ENCODE data around the gene NKAIN2. TPM values are rescaled to one million over a fixed set of nuclear protein-coding genes. Genes with fewer than 3 reads are reported as not detected.
A peak's percentile ranks its signal among the peaks of the same experiment; 100 is the strongest.
"Not testable (repeated sequence)": the region's sequence is repeated elsewhere in the genome, so short reads cannot be mapped to it uniquely, and the experiment has no call there.

NKAIN2 gene
- total RNA-seq, 1 experiment from 2014 or later: not detected

DNA sequence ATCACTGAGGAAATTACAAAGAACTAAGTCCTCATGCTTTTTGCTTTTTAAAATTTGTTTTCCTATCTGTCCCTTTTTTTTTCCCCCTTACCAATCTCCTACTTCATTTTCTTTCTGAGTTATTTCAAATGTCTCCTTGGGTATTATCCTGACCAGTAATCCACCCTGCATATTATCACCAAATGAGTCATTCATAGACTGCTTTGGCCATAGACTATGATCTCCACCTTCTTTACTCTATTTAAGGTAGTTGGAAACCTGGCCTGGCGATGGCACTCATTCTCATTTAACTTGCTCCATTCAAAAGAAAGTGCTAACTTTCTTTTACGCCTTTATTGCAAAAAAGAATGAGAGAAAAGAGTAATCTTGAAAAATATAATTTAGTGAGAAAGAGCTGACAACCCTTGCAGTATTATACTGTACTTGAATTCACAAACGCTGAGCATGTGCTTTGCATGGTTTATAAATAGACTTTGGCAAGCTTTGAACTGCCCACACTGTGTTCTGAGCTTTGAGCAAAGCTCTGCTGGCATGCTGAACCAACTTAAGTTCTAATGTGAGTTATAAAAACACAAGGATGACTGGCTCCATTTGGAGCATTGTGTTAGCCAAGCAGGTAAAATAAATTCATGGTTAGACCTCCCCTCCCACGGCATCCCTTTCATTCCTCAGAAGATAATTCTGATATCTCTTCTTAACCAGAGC is 198.9 kb downstream of the NKAIN2 start:
- DNase-seq (ENCODE audit: low spot score): peak; percentile 91
- in situ Hi-C loops (cut with HindIII; ENCODE audit: low sequenced_read_pairs): no loop called here

- in situ Hi-C loops (cut with HindIII; ENCODE audit: low sequenced_read_pairs): no loop called here
- DNase-seq (ENCODE audit: low spot score): no peak
Observed at GRCh38 chr6:124007266-124007665, 203.6 kb downstream of the NKAIN2 start.

DNA sequence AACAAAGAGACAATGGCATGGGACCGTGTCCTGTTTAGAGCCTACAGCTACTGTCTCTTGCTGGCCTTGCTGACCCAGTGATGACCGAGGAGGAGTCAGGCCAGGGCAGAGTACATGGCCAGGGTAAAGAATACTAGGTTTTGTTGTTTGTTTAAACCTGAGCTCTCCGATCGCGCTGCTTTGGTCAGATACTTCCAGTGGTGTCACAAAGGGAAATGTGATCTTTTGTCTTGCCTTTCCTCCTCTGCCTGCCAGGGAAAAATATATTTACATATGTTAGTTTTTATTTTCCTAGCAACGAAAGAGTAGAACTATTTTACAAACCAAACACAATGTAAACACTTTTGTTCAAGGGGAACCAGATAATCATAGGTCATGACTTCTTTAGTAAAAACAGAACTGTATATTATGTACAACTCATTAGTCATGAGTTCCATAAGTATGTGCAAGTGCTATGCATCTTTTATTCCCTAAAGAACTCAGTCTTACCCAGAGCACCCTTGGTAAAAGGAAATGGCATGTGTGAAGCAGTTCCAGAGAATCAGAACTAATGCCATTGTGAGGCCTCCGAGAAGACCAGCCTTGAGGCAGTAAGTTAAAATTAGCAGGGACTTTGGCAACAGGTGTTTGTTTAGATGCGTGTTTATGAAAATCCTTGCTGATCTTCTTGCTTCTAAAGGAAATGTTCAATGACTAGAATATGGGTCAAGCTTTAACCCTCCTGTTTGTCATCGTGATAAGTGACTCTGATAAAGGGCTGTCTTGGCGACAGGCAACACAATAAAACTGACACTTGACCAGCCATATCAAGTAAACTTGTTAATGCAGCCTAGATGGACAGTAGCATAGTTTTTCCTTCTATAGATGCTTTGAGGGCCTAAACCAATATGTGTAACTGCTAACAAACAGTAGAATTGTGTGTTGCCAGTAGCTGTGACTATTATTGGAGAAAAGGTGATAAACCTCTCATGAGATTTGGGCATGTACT is 204.6 kb downstream of the NKAIN2 start:
- in situ Hi-C loops (cut with HindIII; ENCODE audit: low sequenced_read_pairs): no loop called here
- no peak for DNase-seq (ENCODE audit: low spot score)

DNA sequence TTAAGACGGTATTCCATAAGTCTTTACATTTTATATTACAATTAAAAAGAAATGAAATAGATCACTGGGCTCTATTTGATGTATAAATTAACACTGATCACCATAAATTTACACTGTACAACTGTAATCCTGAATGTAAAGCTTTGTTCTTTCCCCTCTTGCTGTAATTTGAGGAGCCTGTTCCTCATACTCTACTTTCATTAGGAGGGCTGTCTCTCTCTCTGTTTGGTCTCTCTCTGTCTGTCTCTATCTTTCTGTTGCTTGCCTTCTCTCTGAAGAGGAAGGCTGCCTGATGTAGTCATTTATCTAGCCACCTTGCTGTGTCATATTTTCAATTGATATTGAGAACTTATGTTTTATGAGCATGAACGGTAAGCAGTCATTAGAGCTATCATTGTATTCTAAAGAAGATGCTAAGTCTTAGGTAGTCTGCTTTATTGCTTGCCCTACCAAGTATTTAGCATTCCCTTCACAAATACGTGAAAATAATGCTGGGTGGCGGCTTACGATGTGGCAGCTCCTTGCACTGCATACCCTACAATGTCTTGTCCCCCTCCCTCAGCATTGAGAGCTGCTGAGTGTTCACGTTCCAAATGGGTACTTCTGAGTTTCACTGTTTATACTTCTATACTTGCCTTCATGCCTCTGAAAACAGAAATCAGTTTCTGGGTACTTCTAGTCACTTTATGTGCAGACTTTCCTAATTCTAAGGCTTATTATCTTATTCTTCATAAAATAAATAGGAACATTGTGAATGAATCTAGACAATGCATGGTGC is 205.5 kb downstream of the NKAIN2 start:
- in situ Hi-C loops (cut with HindIII; ENCODE audit: low sequenced_read_pairs): no loop called here

GRCh38 chr6:124010574-124010973 is 206.9 kb downstream of the NKAIN2 start:
- DNase-seq (ENCODE audit: low spot score): no peak
- in situ Hi-C loops (cut with HindIII; ENCODE audit: low sequenced_read_pairs): no loop called here

More for the DNA sequence above, 205.5 kb downstream of the NKAIN2 start:
- no peak for DNase-seq (ENCODE audit: low spot score)

- DNase-seq (ENCODE audit: low spot score): no peak
- in situ Hi-C loops (cut with HindIII; ENCODE audit: low sequenced_read_pairs): no loop called here
Observed at GRCh38 chr6:124011180-124011579, 207.5 kb downstream of the NKAIN2 start.

- DNase-seq (ENCODE audit: low spot score); in situ Hi-C loops (cut with HindIII; ENCODE audit: low sequenced_read_pairs): not testable (repeated sequence)
Observed at GRCh38 chr6:124022051-124022450, 218.4 kb downstream of the NKAIN2 start.

DNA sequence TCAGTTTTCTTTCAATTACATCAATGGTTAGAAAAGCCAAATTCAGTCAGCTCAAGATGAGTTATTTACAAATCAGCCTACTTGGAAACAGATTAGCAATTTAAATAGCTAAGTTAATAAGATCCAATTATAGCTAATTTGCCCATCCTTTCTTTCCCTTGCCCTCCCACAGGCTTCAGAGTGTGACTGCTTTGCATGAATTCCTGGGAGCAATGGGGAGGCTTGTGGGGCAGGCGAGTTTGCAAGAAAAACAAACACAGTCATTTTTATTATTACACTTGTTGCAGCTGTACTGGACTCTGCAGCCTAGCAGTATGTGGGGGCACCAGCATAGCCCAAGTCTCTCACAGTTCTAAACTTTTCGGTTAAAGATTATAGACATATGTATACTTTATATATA is 219.0 kb downstream of the NKAIN2 start:
- no peak for DNase-seq (ENCODE audit: low spot score)

DNA sequence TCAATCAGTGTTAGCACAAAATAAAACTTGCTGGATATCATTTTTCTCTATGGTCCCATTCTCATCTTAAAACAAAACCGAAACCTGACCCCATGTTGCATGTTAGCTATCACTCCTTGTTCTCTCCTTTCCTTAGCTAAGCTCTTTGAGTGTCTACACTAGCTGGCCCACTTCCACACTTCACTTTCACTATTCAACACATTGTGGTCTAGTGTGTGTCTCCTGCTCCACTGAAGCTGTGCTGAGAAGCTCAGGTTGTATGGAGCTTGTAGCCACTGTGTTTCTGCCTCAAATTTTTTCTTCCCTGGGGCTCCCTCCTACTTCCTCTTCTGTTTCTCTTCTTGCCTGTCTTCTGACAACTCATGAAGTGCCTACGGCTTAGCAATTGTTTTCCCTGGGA is 223.0 kb downstream of the NKAIN2 start:
- no peak for DNase-seq (ENCODE audit: low spot score)
- in situ Hi-C loops (cut with HindIII; ENCODE audit: low sequenced_read_pairs): no loop called here

More for the DNA sequence above, 219.0 kb downstream of the NKAIN2 start:
- in situ Hi-C loops (cut with HindIII; ENCODE audit: low sequenced_read_pairs): no loop called here

DNA sequence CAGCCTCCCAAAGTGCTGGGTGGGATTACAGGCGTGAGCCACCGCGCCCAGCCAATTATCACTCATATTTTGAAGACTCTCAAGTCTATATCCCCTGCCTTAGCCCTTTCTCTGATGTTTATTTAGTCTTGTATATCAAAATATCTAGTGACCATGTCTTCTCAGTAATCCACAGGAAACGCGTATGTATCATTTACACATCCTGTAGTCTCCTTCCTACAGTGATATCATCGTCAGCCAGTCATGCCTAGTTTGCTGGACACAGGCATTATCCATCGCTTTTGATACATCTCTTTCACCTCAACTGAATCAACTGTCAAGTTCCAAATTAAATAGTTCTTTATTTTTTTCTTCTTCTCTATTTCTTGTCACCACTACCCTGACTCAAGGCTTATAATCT is 223.7 kb downstream of the NKAIN2 start:
- no peak for DNase-seq (ENCODE audit: low spot score)
- in situ Hi-C loops (cut with HindIII; ENCODE audit: low sequenced_read_pairs): no loop called here

- in situ Hi-C loops (cut with HindIII; ENCODE audit: low sequenced_read_pairs): no loop called here
- DNase-seq (ENCODE audit: low spot score): no peak
Observed at GRCh38 chr6:124028117-124028516, 224.5 kb downstream of the NKAIN2 start.

DNA sequence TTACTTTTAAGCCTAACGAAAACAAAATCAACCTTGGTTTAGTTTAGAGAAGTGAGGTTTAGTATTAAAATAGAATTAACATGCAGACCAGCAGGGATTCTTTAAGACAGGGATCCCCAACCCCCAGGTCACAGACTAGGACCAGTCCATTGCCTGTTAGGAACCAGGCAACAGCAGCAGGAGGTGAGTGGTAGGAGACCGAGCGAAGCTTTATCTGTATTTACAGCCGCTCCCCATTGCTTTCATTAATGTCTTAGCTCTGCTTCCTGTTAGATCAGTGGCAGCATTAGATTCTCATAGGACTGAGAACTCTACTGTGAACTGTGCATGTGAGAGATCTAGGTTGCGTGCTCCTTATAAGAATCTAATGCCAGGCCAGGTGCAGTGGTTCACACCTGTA is 225.9 kb downstream of the NKAIN2 start:
- in situ Hi-C loops (cut with HindIII; ENCODE audit: low sequenced_read_pairs): no loop called here
- no peak for DNase-seq (ENCODE audit: low spot score)

DNA sequence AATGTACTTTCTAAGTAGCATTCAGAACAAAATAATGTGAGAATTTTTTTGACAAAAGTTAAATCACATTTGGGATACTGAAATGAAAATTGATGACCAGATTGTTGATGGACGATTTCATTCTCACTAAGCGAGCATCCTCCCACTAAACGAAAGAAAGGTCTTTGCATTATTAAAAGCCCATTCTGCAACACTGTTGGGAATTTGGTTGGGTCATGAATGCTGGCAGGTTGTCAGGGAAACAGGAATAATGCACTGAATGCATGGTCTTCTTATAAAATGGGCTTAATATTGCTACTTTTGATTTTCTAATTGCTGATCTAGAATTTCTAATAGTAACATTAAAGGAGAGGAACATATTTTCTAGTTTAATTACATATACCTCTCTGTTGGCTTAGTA is 229.8 kb downstream of the NKAIN2 start:
- in situ Hi-C loops (cut with HindIII; ENCODE audit: low sequenced_read_pairs): no loop called here
- DNase-seq (ENCODE audit: low spot score): no peak

DNA sequence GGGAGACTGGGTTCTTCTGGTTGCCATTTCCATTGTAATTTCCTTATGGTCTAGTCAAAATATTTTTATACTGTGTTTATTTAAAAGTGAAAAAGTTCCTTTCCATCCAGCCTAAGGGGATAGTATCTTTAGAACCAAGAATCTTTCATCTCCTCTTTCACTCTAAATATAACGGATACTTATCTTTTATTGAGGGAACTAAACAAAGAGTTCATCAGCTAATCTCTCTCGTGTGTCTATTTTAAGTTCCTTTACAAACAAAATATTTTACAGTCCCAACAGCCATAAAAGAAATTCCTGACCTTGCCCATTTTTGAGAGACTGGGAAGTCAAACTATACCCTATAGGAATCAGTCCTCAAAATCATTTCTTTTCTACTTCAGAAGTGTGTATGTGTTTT is 232.7 kb downstream of the NKAIN2 start:
- no peak for DNase-seq (ENCODE audit: low spot score)
- in situ Hi-C loops (cut with HindIII; ENCODE audit: low sequenced_read_pairs): no loop called here

DNA sequence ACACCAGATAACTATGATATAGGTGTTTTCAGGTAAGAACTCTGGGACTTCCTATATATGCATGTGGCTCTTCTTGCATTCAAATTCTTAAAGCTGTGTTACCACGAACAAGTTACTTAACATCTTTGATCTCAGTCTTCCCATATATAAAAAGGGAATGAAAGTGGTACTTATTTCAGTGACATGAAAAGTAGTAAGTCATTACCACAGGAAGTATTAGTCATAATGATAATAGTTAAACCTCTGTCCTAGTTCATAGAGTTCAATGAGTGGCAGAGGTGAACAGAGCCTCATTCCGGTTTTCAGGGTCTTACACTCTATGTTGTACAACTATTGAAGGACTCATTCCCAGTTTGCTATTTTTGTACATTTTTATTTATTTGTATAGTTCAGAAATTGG is 237.0 kb downstream of the NKAIN2 start:
- no peak for DNase-seq (ENCODE audit: low spot score)
- in situ Hi-C loops (cut with HindIII; ENCODE audit: low sequenced_read_pairs): no loop called here

GRCh38 chr6:124052120-124052519 is 248.5 kb downstream of the NKAIN2 start:
- no peak for DNase-seq (ENCODE audit: low spot score)
- in situ Hi-C loops (cut with HindIII; ENCODE audit: low sequenced_read_pairs): no loop called here

- in situ Hi-C loops (cut with HindIII; ENCODE audit: low sequenced_read_pairs): no loop called here
- no peak for DNase-seq (ENCODE audit: low spot score)
Observed at GRCh38 chr6:124053315-124053714, 249.7 kb downstream of the NKAIN2 start.

GRCh38 chr6:124054034-124054433 is 250.4 kb downstream of the NKAIN2 start:
- in situ Hi-C loops (cut with HindIII; ENCODE audit: low sequenced_read_pairs): no loop called here
- no peak for DNase-seq (ENCODE audit: low spot score)

- DNase-seq (ENCODE audit: low spot score): no peak
- in situ Hi-C loops (cut with HindIII; ENCODE audit: low sequenced_read_pairs): no loop called here
Observed at GRCh38 chr6:124055395-124055794, 251.7 kb downstream of the NKAIN2 start.

DNA sequence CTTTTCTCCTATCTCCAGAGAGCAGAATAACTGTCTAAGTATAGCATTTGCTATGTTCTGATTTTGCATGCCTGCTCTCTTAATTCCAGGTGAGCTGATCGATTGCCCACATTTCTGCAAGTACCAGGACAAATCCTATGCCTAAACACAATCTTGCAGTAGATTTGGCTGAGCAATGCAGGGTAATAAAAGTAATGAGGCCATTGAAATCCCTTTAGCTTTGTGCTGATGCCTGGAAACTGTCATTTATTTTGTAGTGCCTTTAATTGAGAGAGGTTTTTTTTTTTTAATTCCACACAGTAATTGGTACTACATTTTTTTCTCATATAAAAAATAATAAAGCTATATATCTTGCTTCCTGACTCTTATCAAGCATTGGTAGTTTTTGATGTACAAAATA is 252.3 kb downstream of the NKAIN2 start:
- in situ Hi-C loops (cut with HindIII; ENCODE audit: low sequenced_read_pairs): no loop called here

More for the DNA sequence above, 252.3 kb downstream of the NKAIN2 start:
- DNase-seq (ENCODE audit: low spot score): peak; percentile 36

All from G401 (cell line).